ENCODE results near the gene USP36.

Gene USP36

GRCh38 chr17:78844301-78845005 lies 3.8 kb upstream of the USP36 start:
- peak in 36 of 42 donors; percentile 23 to 79 (median 54) for DNase-seq
- intact Hi-C loops (cut with DNase I): no loop called here

GRCh38 chr17:78842881-78843565 lies 2.4 kb upstream of the USP36 start:
- no peak for DNase-seq
- intact Hi-C loops (cut with DNase I): no loop called here

- intact Hi-C loops (cut with DNase I): no loop called here
- DNase-seq: peak in 1 of 42 donors; percentile 23
Measured at GRCh38 chr17:78840530-78840779, 159 bp downstream of the USP36 start.

GRCh38 chr17:78839762-78840529 lies 668 bp downstream of the USP36 start:
- DNase-seq: peak in 35 of 42 donors; percentile 16 to 68 (median 42)
- intact Hi-C loops (cut with DNase I): no loop called here

GRCh38 chr17:78839235-78839761 lies 1.3 kb downstream of the USP36 start:
- no peak for DNase-seq
- intact Hi-C loops (cut with DNase I): no loop called here

GRCh38 chr17:78838574-78839005 lies 2.0 kb downstream of the USP36 start:
- intact Hi-C loops (cut with DNase I): no loop called here
- peak in 1 of 42 donors; percentile 22 for DNase-seq

GRCh38 chr17:78836420-78837021 lies 4.1 kb downstream of the USP36 start:
- no peak for DNase-seq
- intact Hi-C loops (cut with DNase I): no loop called here

GRCh38 chr17:78834571-78834970 lies 6.0 kb downstream of the USP36 start:
- no peak for DNase-seq
- intact Hi-C loops (cut with DNase I): no loop called here

GRCh38 chr17:78832541-78832810 lies 8.1 kb downstream of the USP36 start:
- DNase-seq: no peak
- intact Hi-C loops (cut with DNase I): no loop called here

- intact Hi-C loops (cut with DNase I): no loop called here
Measured at GRCh38 chr17:78831688-78832540, 8.7 kb downstream of the USP36 start.

GRCh38 chr17:78829477-78829876 lies 11.1 kb downstream of the USP36 start:
- DNase-seq: no peak
- intact Hi-C loops (cut with DNase I): no loop called here

More at GRCh38 chr17:78831688-78832540, 8.7 kb downstream of the USP36 start:
- no peak for DNase-seq

- DNase-seq: peak in 3 of 42 donors; percentile 28 to 42 (median 40)
- intact Hi-C loops (cut with DNase I): no loop called here
Measured at GRCh38 chr17:78828470-78829185, 12.0 kb downstream of the USP36 start.

- peak in 15 of 42 donors; percentile 14 to 59 (median 37) for DNase-seq
- intact Hi-C loops (cut with DNase I): no loop called here
Measured at GRCh38 chr17:78826836-78827509, 13.6 kb downstream of the USP36 start.

GRCh38 chr17:78826421-78826820 lies 14.2 kb downstream of the USP36 start:
- intact Hi-C loops (cut with DNase I): no loop called here
- no peak for DNase-seq

- intact Hi-C loops (cut with DNase I): no loop called here
- no peak for DNase-seq
Measured at GRCh38 chr17:78825696-78826095, 14.9 kb downstream of the USP36 start.

GRCh38 chr17:78824240-78824639 lies 16.4 kb downstream of the USP36 start:
- intact Hi-C loops (cut with DNase I): no loop called here
- no peak for DNase-seq

- intact Hi-C loops (cut with DNase I): no loop called here
- no peak for DNase-seq
Measured at GRCh38 chr17:78823282-78824046, 17.1 kb downstream of the USP36 start.
